HTR-8/SVneo (cell line): ENCODE data around the gene DNAJC6.
A peak's percentile ranks its signal among the peaks of the same experiment; 100 is the strongest.

Experiments used
- DNase-seq: peaks from one replicate; pipeline ENCODE4 v3.0.0; 2011; ENCODE audit warnings: low spot score, mixed read lengths; ENCODE audit not compliant: insufficient read length
- FAIRE-seq: peaks from 2 replicates; lab custom pipeline; 2011; peaks lifted over from hg19 to GRCh38; lab: Jason Lieb, UNC

DNAJC6 gene

GRCh38 chr1:65309304-65310077 is at the start of gene DNAJC6:
Gene DNAJC6 (plus strand): TSS chr1:65309543. CDS start chr1:65309746, 203 bp downstream.
- DNase-seq (peak; percentile 46), FAIRE-seq (peak; percentile 60)

- DNase-seq = no peak
- no peak for FAIRE-seq
Measured at GRCh38 chr1:65259816-65260215, 49.5 kb upstream of the DNAJC6 start.

GRCh38 chr1:65260851-65261473 is 48.4 kb upstream of the DNAJC6 start:
- FAIRE-seq (peak; percentile 54), DNase-seq (peak; percentile 56)

GRCh38 chr1:65263286-65263685 is 46.1 kb upstream of the DNAJC6 start:
- no peak for DNase-seq
- no peak for FAIRE-seq

- DNase-seq (no peak), FAIRE-seq (no peak)
Measured at GRCh38 chr1:65264197-65264929, 45.0 kb upstream of the DNAJC6 start.

- DNase-seq = no peak
- FAIRE-seq = no peak
Measured at GRCh38 chr1:65265296-65265650, 44.1 kb upstream of the DNAJC6 start.

- DNase-seq (no peak), FAIRE-seq (no peak)
Measured at GRCh38 chr1:65265651-65266351, 43.5 kb upstream of the DNAJC6 start.

- FAIRE-seq (no peak), DNase-seq (no peak)
Measured at GRCh38 chr1:65266476-65266875, 42.9 kb upstream of the DNAJC6 start.

GRCh38 chr1:65267271-65267670 is 42.1 kb upstream of the DNAJC6 start:
- FAIRE-seq (no peak), DNase-seq (no peak)

GRCh38 chr1:65267683-65268082 is 41.7 kb upstream of the DNAJC6 start:
- FAIRE-seq = no peak
- DNase-seq = no peak

GRCh38 chr1:65269612-65270011 is 39.7 kb upstream of the DNAJC6 start:
- no peak for FAIRE-seq
- DNase-seq = no peak

GRCh38 chr1:65276197-65276939 is 33.0 kb upstream of the DNAJC6 start:
- FAIRE-seq (no peak), DNase-seq (no peak)

GRCh38 chr1:65277605-65278347 is 31.6 kb upstream of the DNAJC6 start:
- DNase-seq = no peak
- FAIRE-seq = no peak

- FAIRE-seq (no peak), DNase-seq (no peak)
Measured at GRCh38 chr1:65278376-65279069, 30.8 kb upstream of the DNAJC6 start.

- no peak for FAIRE-seq
- no peak for DNase-seq
Measured at GRCh38 chr1:65279070-65279779, 30.1 kb upstream of the DNAJC6 start.

GRCh38 chr1:65281846-65282245 is 27.5 kb upstream of the DNAJC6 start:
- DNase-seq (no peak), FAIRE-seq (no peak)

GRCh38 chr1:65284229-65284628 is 25.1 kb upstream of the DNAJC6 start:
- FAIRE-seq (no peak), DNase-seq (no peak)

- FAIRE-seq (no peak), DNase-seq (no peak)
Measured at GRCh38 chr1:65289449-65289848, 19.9 kb upstream of the DNAJC6 start.
